ENCODE measurements around the gene TWNK. TPM values are rescaled to one million over a fixed set of nuclear protein-coding genes. Genes with fewer than 3 reads are reported as not detected.

The TWNK gene
- total and polyA plus RNA-seq, 9 of the 15 experiments (the other 6 are each of a cell fraction or from before 2014, with no cell fraction given): 11.6 to 34.7 (median 17.4) TPM

DNA sequence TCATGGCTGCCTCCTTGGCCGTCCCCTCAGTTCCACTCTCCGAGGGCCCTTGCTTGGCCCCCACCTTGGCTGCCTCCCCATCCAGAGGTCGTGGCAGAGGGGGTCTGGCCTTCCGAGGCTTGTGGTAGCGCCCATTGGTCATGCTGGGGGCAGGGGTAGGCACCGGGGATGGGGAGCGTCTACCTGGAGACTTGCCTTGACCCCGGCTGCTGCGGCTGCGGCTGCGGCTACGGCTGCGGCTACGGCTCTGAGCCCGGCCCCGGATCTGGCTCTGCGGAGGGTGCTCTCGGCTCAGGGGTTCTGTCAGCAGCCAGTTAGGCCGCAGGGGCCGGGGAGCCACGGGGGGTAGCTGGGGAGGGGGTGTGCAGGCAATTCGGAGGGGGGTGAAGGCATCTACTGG is 23.0 kb downstream of the TWNK start (continued):
- TF ChIP-seq ZFP91 (CRISPR knock-in tag; IDR thresholded peaks at IDR 0.05): no peak

DNA sequence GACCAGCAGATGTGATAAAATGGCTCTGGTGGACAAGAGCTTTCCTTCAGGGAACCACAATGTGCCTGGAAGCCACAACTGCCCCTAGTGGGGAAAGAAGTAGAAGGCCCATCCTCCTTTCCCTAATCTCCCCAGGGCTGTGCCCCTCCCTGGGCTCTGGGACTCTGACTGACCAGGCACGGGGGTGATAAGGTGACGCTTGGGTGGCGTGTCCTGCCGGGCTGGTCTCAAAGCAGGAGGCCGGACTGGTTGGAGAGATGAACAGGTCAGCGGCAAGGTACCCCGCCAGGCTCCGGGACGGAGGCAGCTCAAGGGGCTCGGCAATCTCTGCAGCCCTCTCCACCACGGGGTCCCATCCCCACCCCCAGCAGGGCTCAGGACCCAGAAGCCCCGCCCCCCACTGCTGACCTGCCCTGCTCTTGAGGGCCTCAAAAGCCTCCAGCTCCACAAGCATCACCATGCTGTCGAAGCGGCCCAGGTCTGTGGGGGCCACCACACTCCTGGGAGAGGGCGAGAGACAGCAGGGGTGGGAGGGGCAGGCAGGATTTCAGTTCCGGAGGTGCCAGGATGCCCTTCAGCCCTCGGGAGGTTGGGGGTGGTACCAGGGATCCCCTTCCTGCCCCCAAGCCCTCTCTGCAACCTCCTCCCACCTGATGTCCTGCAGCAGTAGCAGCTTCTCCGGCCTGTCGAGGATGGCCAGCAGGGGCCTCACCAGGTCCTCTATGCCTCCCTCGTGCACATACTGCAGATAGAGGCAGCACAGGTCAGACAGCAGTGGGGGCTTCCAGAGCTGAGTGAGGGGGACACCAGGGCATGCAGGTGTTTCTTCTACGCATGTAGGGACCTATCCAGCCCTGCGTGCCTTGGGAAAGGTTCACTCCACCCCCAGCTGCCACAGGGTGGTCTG is 24.4 kb downstream of the TWNK start:
- no TSS peak for BruUV-seq (replicated peaks)
- H3K79me2 ChIP-seq (ENCODE audit: control insufficient read depth, insufficient read depth, low read length): no peaks in the 10 kb centered on the region
- ATAC-seq: peak; percentile 91
- peaks cover 14 to 41% of the 10 kb centered on the region in 2 experiments; a peak in 4 of 5 replicates for H3K4me1 ChIP-seq (replicated peaks in 1 of 2; ENCODE audit: control insufficient read depth in 2 of 2, insufficient read depth in 2 of 2, low read length in 2 of 2)
- no peak overlapping the region for H3K4me3 ChIP-seq
- H3K27ac ChIP-seq (ENCODE audit: extremely low read depth, low read depth, low read length): no peak overlapping the region
- H3K9me1 ChIP-seq (ENCODE audit: control insufficient read depth, insufficient read depth, low read length): no peaks in the 10 kb centered on the region
- intact Hi-C loops (cut with micrococcal nuclease) (loop anchor here (1.0 to 10.0 kb wide), 2 partner anchors 13 to 53 kb away; partner anchors contain the start of gene KAZALD1), in situ Hi-C loops (cut with MboI) (loop anchor here (10.0 kb wide), 1 partner anchor 457 kb away; no protein-coding TSS in a partner anchor)
- H4K20me1 ChIP-seq (replicated peaks; ENCODE audit: control insufficient read depth, insufficient read depth, low read length): no peaks in the 10 kb centered on the region
- H3K4me2 ChIP-seq (ENCODE audit: insufficient read depth, low read length): 0 out of 2 replicates have a peak overlapping the region, but pooled peaks have one; percentile 17
- H3K9ac ChIP-seq (ENCODE audit: insufficient read depth in 1 of 2, low read depth in 2 of 2, low read length in 2 of 2): peak overlapping the region in 1 of 2 experiments; percentile 28; a peak in 1 of 4 replicates
- H3K9me3 ChIP-seq (replicated peaks; ENCODE audit: control insufficient read depth, insufficient read depth, low read depth, low read length): no peaks in the 10 kb centered on the region
- ChIA-PET CTCF (ENCODE audit: low intra/inter-chr PET ratio) (interaction anchor here (5.8 kb wide), 1 partner anchor 15 kb away, joined by 150 read pairs; the partner anchor contains the start of gene LZTS2), POLR2A (interaction anchor here (0.6 to 1.2 kb wide), 8 partner anchors 10 to 212 kb away, joined by 3 to 5 read pairs (median 3); partner anchors contain the start of gene LZTS2)
- WGBS (ENCODE audit: insufficient coverage, low coverage, missing lambda C conversion rate): 16% methylated on average over 7 of the region's 22 CpGs
- no peaks in the 10 kb centered on the region for H3K27me3 ChIP-seq (ENCODE audit: control insufficient read depth in 2 of 2, insufficient read depth in 2 of 2, low read length in 2 of 2)
- H3K36me3 ChIP-seq (ENCODE audit: control insufficient read depth, insufficient read depth, low read length): peaks cover 7% of the 10 kb centered on the region; the same call in 1 of the 3 replicates
- FAIRE-seq: peak; percentile 86
- peak; percentile 67 to 85 (median 75) for DNase-seq (ENCODE audit: extremely low read depth in 1 of 4, low spot score in 3 of 4)
- peak overlapping the region; percentile 53 for H2AFZ ChIP-seq (ENCODE audit: low read depth, low read length)
- TF ChIP-seq ZBTB7A (IDR thresholded peaks at IDR 0.05; ENCODE audit: borderline replicate concordance, control insufficient read depth, low read depth, low read length) (0 out of 2 replicates have a peak, but pooled peaks have one; percentile 26), SLC30A9 (CRISPR knock-in tag; IDR thresholded peaks at IDR 0.05) (no peak), RFX5 (IDR thresholded peaks at IDR 0.05; ENCODE audit: low read depth, low read length) (no peak), GATAD2B (IDR thresholded peaks at IDR 0.05; ENCODE audit: borderline replicate concordance) (0 out of 2 replicates have a peak, but pooled peaks have one; percentile 17), POU5F1 (IDR thresholded peaks at IDR 0.05; ENCODE audit: borderline replicate concordance, low read depth, low read length, partially characterized antibody) (no peak), GTF2B (IDR thresholded peaks at IDR 0.05; ENCODE audit: extremely low read depth, insufficient read length) (no peak), CHD1 (IDR thresholded peaks at IDR 0.05; ENCODE audit: low read length) (no peak), RB1 (IDR thresholded peaks at IDR 0.05; ENCODE audit: low read depth) (peak; percentile 51; the same call in 1 of the 2 replicates), SMARCE1 (IDR thresholded peaks at IDR 0.05) (no peak), ETV1 (tag; conservative IDR thresholded peaks at IDR 0.05; ENCODE audit: low read depth) (no peak), MNT (conservative IDR thresholded peaks at IDR 0.05) (peak; percentile 47 to 51; a peak in 2 of 4 replicates), SNAPC5 (CRISPR knock-in tag; IDR thresholded peaks at IDR 0.05) (no peak), CBFA2T3 (IDR thresholded peaks at IDR 0.05) (peak; percentile 48; the same call in 1 of the 2 replicates)

Measured in K562 (cell line).